HG03558 (cell line): ENCODE results near the gene LIFR.
"Not testable (repeated sequence)": the region's sequence is repeated elsewhere in the genome, so short reads cannot be mapped to it uniquely, and the experiment has no call there.

Source experiments
- ATAC-seq: cut with Tn5 transposase; IDR thresholded peaks from one replicate; pipeline ENCODE4 v1.9.1; 2021; ENCODE audit warnings: moderate number of reproducible peaks; ENCODE audit not compliant: unreplicated experiment; ENCODE audit errors: extremely low read depth

The LIFR gene

GRCh38 chr5:38583500-38583899 is 27.1 kb upstream of the LIFR start:
- no peak for ATAC-seq

- ATAC-seq, result no peak
These were observed 26.5 kb upstream of the LIFR start for GRCh38 chr5:38582975-38583319.

- ATAC-seq, result no peak
These were observed 26.0 kb upstream of the LIFR start for GRCh38 chr5:38582293-38582974.

GRCh38 chr5:38581597-38581996 is 25.2 kb upstream of the LIFR start:
- ATAC-seq, result no peak

- no peak for ATAC-seq
These were observed 22.7 kb upstream of the LIFR start for GRCh38 chr5:38579105-38579504.

GRCh38 chr5:38576961-38577684 is 20.7 kb upstream of the LIFR start:
- ATAC-seq, result no peak

- ATAC-seq, result no peak
These were observed 20.0 kb upstream of the LIFR start for GRCh38 chr5:38576442-38576841.

- no peak for ATAC-seq
These were observed 19.0 kb upstream of the LIFR start for GRCh38 chr5:38575476-38575875.

GRCh38 chr5:38574009-38574408 is 17.6 kb upstream of the LIFR start:
- ATAC-seq, result no peak

- ATAC-seq, result no peak
These were observed 17.1 kb upstream of the LIFR start for GRCh38 chr5:38573521-38573920.

- no peak for ATAC-seq
These were observed 12.7 kb upstream of the LIFR start for GRCh38 chr5:38569180-38569579.

GRCh38 chr5:38567306-38567705 is 10.9 kb upstream of the LIFR start:
- not testable (repeated sequence) for ATAC-seq

- ATAC-seq, result no peak
These were observed 7.2 kb upstream of the LIFR start for GRCh38 chr5:38563624-38564023.

GRCh38 chr5:38562444-38563210 is 6.2 kb upstream of the LIFR start:
- ATAC-seq, result no peak

- no peak for ATAC-seq
These were observed 3.0 kb upstream of the LIFR start for GRCh38 chr5:38559428-38559827.

GRCh38 chr5:38557792-38558191 is 1.3 kb upstream of the LIFR start:
- no peak for ATAC-seq

- no peak for ATAC-seq
These were observed 863 bp upstream of the LIFR start for GRCh38 chr5:38557308-38557710.

- no peak for ATAC-seq
These were observed 303 bp downstream of the LIFR start for GRCh38 chr5:38556088-38556598.

GRCh38 chr5:38555354-38556087 is 925 bp downstream of the LIFR start:
- ATAC-seq, result no peak

GRCh38 chr5:38554861-38555260 is 1.6 kb downstream of the LIFR start:
- ATAC-seq, result no peak
